K562 (cell line): ENCODE measurements around the gene DGCR6L. TPM values are rescaled to one million over a fixed set of nuclear protein-coding genes. Genes with fewer than 3 reads are reported as not detected.

ENCODE experiments used
- ARID1B ChIP-seq: fragments of 450-650 bp; IDR thresholded peaks from 2 replicates; pipeline ENCODE4 v1.6.1; 2016; ENCODE audit warnings: antibody characterized with exemption, mild to moderate bottlenecking, inconsistent platforms
- DNMT1 ChIP-seq: fragments of 450-650 bp; IDR thresholded peaks from 2 replicates; pipeline ENCODE4 v1.6.1; 2016; ENCODE audit warnings: antibody characterized with exemption, mild to moderate bottlenecking
- ELF4 ChIP-seq: fragments of 450-650 bp; formaldehyde crosslinking; IDR thresholded peaks from 2 replicates; pipeline ENCODE4 v1.4.0; 2022; ENCODE audit warnings: missing genetic modification characterization
- HDAC6 ChIP-seq: IDR thresholded peaks from 2 replicates; pipeline ENCODE4 v1.6.1; 2012; ENCODE audit warnings: low read depth, mild to moderate bottlenecking, control low read depth, inconsistent platforms, low read length, moderate library complexity
- JUND ChIP-seq, 2 experiments: IDR thresholded peaks; 2 replicates in 1 of 2; 3 replicates in 1 of 2; pipeline ENCODE4 v1.6.1; 2011; ENCODE audit warnings: borderline replicate concordance in 2 of 2, low read depth in 2 of 2, low read length in 2 of 2, improper control_type of control experiment in 1 of 2, missing biosample characterization in 1 of 2, missing genetic modification characterization in 1 of 2, missing genetic modification reagents in 1 of 2
- KAT2B ChIP-seq: IDR thresholded peaks from one replicate; pipeline ENCODE4 v1.6.1; 2012; ENCODE audit warnings: low read depth, mild to moderate bottlenecking, control low read depth, inconsistent platforms, low read length, moderate library complexity
- KLF10 ChIP-seq: fragments of 250-450 bp; sonication (Bioruptor Pico); IDR thresholded peaks from 2 replicates; pipeline ENCODE4 v1.6.1; 2021; ENCODE audit warnings: matching md5 sums
- MCM2 ChIP-seq: fragments of 450-650 bp; IDR thresholded peaks from 2 replicates; pipeline ENCODE4 v1.6.1; 2017; ENCODE audit warnings: low read depth, mild to moderate bottlenecking
- MIER1 ChIP-seq: fragments of 450-650 bp; IDR thresholded peaks from 2 replicates; pipeline ENCODE4 v1.6.1; 2016; ENCODE audit warnings: antibody characterized with exemption, mild to moderate bottlenecking, low read depth
- TSC22D4 ChIP-seq: fragments of 450-650 bp; IDR thresholded peaks from 2 replicates; pipeline ENCODE4 v1.6.1; 2016; ENCODE audit warnings: missing genetic modification characterization, missing biosample characterization, control low read depth
- ZFP30 ChIP-seq: fragments of 250-450 bp; sonication (Bioruptor Pico); IDR thresholded peaks from 2 replicates; pipeline ENCODE4 v1.8.0; 2022; ENCODE audit warnings: moderate library complexity, mild to moderate bottlenecking, inconsistent platforms, borderline replicate concordance
- ZNF134 ChIP-seq: fragments of 250-450 bp; sonication (Bioruptor Pico); conservative IDR thresholded peaks from 2 replicates; pipeline ENCODE4 v1.4.0; 2020
- ZNF408 ChIP-seq: fragments of 250-450 bp; sonication (Bioruptor Pico); IDR thresholded peaks from 2 replicates; pipeline ENCODE4 v1.4.0; 2020; ENCODE audit warnings: low read depth, mild to moderate bottlenecking, moderate library complexity
- polyA plus RNA-seq, 8 experiments: library from polyadenylated mRNA; depleted of rRNA in 4 of 8; stranded (reverse) in 5 of 8; unstranded in 3 of 8; fragments of >200 nt; fragmentation: Nextera tagmentation in 2 of 8; fragmentation: Illumina TruSeq in 1 of 8; extraction: Ambion mirVana in 2 of 8; extraction: Trizol in 1 of 8; gene quantifications; 2 replicates each; pipeline versions ENCODE4 v1.2.1 to v1.2.3, GENCODE V29; 2011 to 2014; ENCODE audit warnings: inconsistent platforms in 1 of 8, missing spikeins in 1 of 8
- total RNA-seq, 7 experiments: library from RNA; depleted of rRNA in 6 of 7; stranded (reverse); fragments of >200 nt in 6 of 7; fragmentation: Illumina TruSeq in 2 of 7; extraction: Trizol in 2 of 7; gene quantifications; 2 replicates each; pipeline versions ENCODE4 v1.2.1 to v1.2.3, GENCODE V29; 2011 to 2021; ENCODE audit warnings: low replicate concordance in 1 of 7
- TF ChIP-seq, protein P1 (sequence below): fragments of 200-800 bp; sonication (Bioruptor generic); IDR thresholded peaks from 2 replicates; pipeline ENCODE4 v1.6.1; 2017; ENCODE audit warnings: missing genetic modification characterization, missing compliant biosample characterization
- TF ChIP-seq, protein P2 (sequence below), 2 experiments: fragments of 450-650 bp in 1 of 2; sonication (generic) in 1 of 2; formaldehyde crosslinking in 1 of 2; IDR thresholded peaks; 2 replicates each; pipeline versions ENCODE4 v1.7.1 to v1.9.0; 2016 to 2022; ENCODE audit warnings: inconsistent platforms in 1 of 2, mild to moderate bottlenecking in 1 of 2, missing genetic modification reagents in 1 of 2
- TF ChIP-seq, protein P3 (sequence below): fragments of 450-650 bp; IDR thresholded peaks from 2 replicates; pipeline ENCODE4 v1.6.1; 2016; ENCODE audit warnings: missing biosample characterization, missing genetic modification characterization

Gene DGCR6L
- total and polyA plus RNA-seq, 9 of the 15 experiments (the other 6 are each of a cell fraction or from before 2014, with no cell fraction given): 3.6 to 151 (median 51.0) TPM

DNA sequence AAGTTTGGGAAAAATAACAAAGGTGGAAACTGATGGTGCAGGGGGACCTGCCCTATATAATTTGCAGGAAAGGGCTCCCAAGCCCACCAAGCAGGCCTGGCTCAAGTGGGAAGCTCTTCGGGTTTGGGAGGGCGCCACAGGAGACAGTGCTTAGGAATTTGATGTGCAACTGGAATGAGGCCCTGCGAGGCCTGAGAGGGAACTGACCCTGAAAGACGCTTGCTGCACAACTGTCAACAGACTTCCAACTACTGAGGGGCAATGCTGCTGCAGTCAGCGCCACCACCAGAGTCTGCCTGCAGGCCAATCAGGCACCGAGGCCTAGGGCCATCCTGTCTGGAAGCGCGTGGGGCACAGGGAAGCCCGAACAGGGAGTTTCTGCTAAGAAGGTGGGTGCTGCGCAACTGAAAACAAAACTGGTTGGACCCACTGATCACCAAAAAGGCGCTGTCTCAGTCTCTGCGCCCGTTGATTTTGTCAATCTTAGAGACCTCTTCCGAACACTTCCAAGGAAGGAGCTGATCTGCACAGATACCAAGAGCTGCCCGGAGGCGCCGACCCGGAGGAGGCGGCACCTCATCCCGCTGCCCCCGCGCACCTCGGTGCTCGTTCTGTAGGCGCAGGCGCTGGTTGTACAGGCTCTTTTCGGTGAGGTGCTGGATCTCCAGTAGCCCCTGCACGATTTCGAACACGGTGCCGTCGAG lies 667 bp downstream of the DGCR6L start (continued):
- TF ChIP-seq, protein P1, sequence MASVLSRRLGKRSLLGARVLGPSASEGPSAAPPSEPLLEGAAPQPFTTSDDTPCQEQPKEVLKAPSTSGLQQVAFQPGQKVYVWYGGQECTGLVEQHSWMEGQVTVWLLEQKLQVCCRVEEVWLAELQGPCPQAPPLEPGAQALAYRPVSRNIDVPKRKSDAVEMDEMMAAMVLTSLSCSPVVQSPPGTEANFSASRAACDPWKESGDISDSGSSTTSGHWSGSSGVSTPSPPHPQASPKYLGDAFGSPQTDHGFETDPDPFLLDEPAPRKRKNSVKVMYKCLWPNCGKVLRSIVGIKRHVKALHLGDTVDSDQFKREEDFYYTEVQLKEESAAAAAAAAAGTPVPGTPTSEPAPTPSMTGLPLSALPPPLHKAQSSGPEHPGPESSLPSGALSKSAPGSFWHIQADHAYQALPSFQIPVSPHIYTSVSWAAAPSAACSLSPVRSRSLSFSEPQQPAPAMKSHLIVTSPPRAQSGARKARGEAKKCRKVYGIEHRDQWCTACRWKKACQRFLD (CRISPR knock-in tag): no peak
- TF ChIP-seq ARID1B (no peak), ZFP30 (CRISPR knock-in tag) (no peak), KLF10 (CRISPR knock-in tag) (no peak), JUND (IDR thresholded peaks at IDR 0.05; ENCODE audit: borderline replicate concordance, low read depth, low read length) (no peak), JUND (tag; IDR thresholded peaks at IDR 0.05; ENCODE audit: borderline replicate concordance, low read depth, low read length) (peak; percentile 42; the same call in 2 of the 3 replicates), DNMT1 (peak; percentile 68; the same call in 1 of the 2 replicates), MIER1 (peak; percentile 67; the same call in 1 of the 2 replicates), ELF4 (CRISPR knock-in tag) (no peak), HDAC6 (no peak; the same call in 1 of the 2 replicates), TSC22D4 (tag) (no peak), MCM2 (no peak), ZNF408 (CRISPR knock-in tag) (peak; percentile 6; the same call in 1 of the 2 replicates), ZNF134 (no peak), KAT2B (no peak)
- TF ChIP-seq, protein P2, sequence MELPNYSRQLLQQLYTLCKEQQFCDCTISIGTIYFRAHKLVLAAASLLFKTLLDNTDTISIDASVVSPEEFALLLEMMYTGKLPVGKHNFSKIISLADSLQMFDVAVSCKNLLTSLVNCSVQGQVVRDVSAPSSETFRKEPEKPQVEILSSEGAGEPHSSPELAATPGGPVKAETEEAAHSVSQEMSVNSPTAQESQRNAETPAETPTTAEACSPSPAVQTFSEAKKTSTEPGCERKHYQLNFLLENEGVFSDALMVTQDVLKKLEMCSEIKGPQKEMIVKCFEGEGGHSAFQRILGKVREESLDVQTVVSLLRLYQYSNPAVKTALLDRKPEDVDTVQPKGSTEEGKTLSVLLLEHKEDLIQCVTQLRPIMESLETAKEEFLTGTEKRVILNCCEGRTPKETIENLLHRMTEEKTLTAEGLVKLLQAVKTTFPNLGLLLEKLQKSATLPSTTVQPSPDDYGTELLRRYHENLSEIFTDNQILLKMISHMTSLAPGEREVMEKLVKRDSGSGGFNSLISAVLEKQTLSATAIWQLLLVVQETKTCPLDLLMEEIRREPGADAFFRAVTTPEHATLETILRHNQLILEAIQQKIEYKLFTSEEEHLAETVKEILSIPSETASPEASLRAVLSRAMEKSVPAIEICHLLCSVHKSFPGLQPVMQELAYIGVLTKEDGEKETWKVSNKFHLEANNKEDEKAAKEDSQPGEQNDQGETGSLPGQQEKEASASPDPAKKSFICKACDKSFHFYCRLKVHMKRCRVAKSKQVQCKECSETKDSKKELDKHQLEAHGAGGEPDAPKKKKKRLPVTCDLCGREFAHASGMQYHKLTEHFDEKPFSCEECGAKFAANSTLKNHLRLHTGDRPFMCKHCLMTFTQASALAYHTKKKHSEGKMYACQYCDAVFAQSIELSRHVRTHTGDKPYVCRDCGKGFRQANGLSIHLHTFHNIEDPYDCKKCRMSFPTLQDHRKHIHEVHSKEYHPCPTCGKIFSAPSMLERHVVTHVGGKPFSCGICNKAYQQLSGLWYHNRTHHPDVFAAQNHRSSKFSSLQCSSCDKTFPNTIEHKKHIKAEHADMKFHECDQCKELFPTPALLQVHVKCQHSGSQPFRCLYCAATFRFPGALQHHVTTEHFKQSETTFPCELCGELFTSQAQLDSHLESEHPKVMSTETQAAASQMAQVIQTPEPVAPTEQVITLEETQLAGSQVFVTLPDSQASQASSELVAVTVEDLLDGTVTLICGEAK (IDR thresholded peaks at IDR 0.05): peak; percentile 67
- TF ChIP-seq, protein P2 (CRISPR knock-in tag; IDR thresholded peaks at IDR 0.05): no peak
- TF ChIP-seq, protein P3, sequence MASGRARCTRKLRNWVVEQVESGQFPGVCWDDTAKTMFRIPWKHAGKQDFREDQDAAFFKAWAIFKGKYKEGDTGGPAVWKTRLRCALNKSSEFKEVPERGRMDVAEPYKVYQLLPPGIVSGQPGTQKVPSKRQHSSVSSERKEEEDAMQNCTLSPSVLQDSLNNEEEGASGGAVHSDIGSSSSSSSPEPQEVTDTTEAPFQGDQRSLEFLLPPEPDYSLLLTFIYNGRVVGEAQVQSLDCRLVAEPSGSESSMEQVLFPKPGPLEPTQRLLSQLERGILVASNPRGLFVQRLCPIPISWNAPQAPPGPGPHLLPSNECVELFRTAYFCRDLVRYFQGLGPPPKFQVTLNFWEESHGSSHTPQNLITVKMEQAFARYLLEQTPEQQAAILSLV (tag): no peak
